KMS-11 (cell line): Measurements from ENCODE around the gene SRGAP1.

ENCODE experiments used
- H2AFZ ChIP-seq: fragments of 200-600 bp; sonication (generic); 2 replicates; pipeline ENCODE4 v1.6.1; 2016; ENCODE audit warnings: antibody characterized with exemption, mixed run types, low read depth
- H3K27ac ChIP-seq: fragments of 200-600 bp; sonication (generic); 2 replicates; pipeline ENCODE4 v1.6.1; 2016; ENCODE audit warnings: mild to moderate bottlenecking, mixed run types
- H3K27me3 ChIP-seq: fragments of 200-600 bp; sonication (generic); 2 replicates; pipeline ENCODE4 v1.6.1; 2017; ENCODE audit warnings: mild to moderate bottlenecking, low read depth, mixed run types, moderate library complexity; ENCODE audit not compliant: insufficient read depth
- H3K36me3 ChIP-seq: fragments of 200-600 bp; sonication (generic); 2 replicates; pipeline ENCODE4 v1.6.1; 2017; ENCODE audit warnings: mild to moderate bottlenecking, mixed run types; ENCODE audit not compliant: insufficient read depth
- H3K4me1 ChIP-seq: fragments of 200-600 bp; sonication (generic); 2 replicates; pipeline ENCODE4 v1.6.1; 2016; ENCODE audit warnings: mild to moderate bottlenecking, low read depth, mixed run types; ENCODE audit not compliant: poor library complexity, severe bottlenecking
- H3K4me2 ChIP-seq: fragments of 200-600 bp; sonication (generic); 2 replicates; pipeline ENCODE4 v1.7.0; 2016; ENCODE audit warnings: mild to moderate bottlenecking, mixed run types
- H3K4me3 ChIP-seq: fragments of 200-600 bp; sonication (generic); IDR thresholded peaks from 2 replicates; pipeline ENCODE4 v1.6.1; 2017; ENCODE audit warnings: low read depth, low read length, mixed read lengths; ENCODE audit not compliant: insufficient read depth
- H3K79me2 ChIP-seq: fragments of 200-600 bp; sonication (generic); 2 replicates; pipeline ENCODE4 v1.6.1; 2016; ENCODE audit warnings: low read depth, mixed run types; ENCODE audit not compliant: insufficient read depth
- H3K9ac ChIP-seq: fragments of 200-600 bp; sonication (generic); 2 replicates; pipeline ENCODE4 v1.6.1; 2016; ENCODE audit warnings: mild to moderate bottlenecking, mixed run types
- H4K20me1 ChIP-seq: fragments of 200-600 bp; sonication (generic); 2 replicates; pipeline ENCODE4 v1.6.1; 2016; ENCODE audit warnings: mild to moderate bottlenecking, mixed run types; ENCODE audit not compliant: insufficient read depth
- CTCF ChIP-seq: fragments of 200-600 bp; sonication (generic); conservative IDR thresholded peaks from 2 replicates; pipeline ENCODE4 v1.6.1; 2017; ENCODE audit warnings: low read depth, mild to moderate bottlenecking, antibody characterized with exemption, low read length, moderate library complexity, mixed read lengths

Gene SRGAP1

GRCh38 chr12:63937378-63938316 is 93.1 kb downstream of the SRGAP1 start:
- Histone ChIP-seq H3K27ac (no peak overlapping the region), H3K4me2 (no peak overlapping the region), H3K36me3 (no peaks in the 10 kb centered on the region), H3K9ac (no peak overlapping the region), H2AFZ (no peak overlapping the region), H3K79me2 (no peaks in the 10 kb centered on the region), H4K20me1 (no peaks in the 10 kb centered on the region), H3K4me3 (no peak overlapping the region), H3K27me3 (no peaks in the 10 kb centered on the region), H3K4me1 (no peaks in the 10 kb centered on the region)
- no peak for TF ChIP-seq CTCF

GRCh38 chr12:63940310-63941005 is 96.0 kb downstream of the SRGAP1 start:
- H4K20me1 ChIP-seq = no peaks in the 10 kb centered on the region
- H3K27ac ChIP-seq = no peak overlapping the region
- no peak overlapping the region for H3K4me2 ChIP-seq
- no peaks in the 10 kb centered on the region for H3K36me3 ChIP-seq
- H3K4me1 ChIP-seq = no peaks in the 10 kb centered on the region
- no peak overlapping the region for H3K9ac ChIP-seq
- H3K79me2 ChIP-seq = no peaks in the 10 kb centered on the region
- no peaks in the 10 kb centered on the region for H3K27me3 ChIP-seq
- H2AFZ ChIP-seq = no peak overlapping the region
- H3K4me3 ChIP-seq = no peak overlapping the region
- TF ChIP-seq CTCF = no peak

- no peaks in the 10 kb centered on the region for H3K27me3 ChIP-seq
- no peak for TF ChIP-seq CTCF
- H3K27ac ChIP-seq = no peak overlapping the region
- H3K4me2 ChIP-seq = no peak overlapping the region
- H3K4me3 ChIP-seq = no peak overlapping the region
- no peak overlapping the region for H2AFZ ChIP-seq
- no peaks in the 10 kb centered on the region for H3K4me1 ChIP-seq
- H3K79me2 ChIP-seq = no peaks in the 10 kb centered on the region
- H4K20me1 ChIP-seq = no peaks in the 10 kb centered on the region
- no peaks in the 10 kb centered on the region for H3K36me3 ChIP-seq
- H3K9ac ChIP-seq = no peak overlapping the region
These were observed 96.8 kb downstream of the SRGAP1 start for GRCh38 chr12:63941166-63941800.

GRCh38 chr12:63941879-63942278 is 97.4 kb downstream of the SRGAP1 start:
- no peaks in the 10 kb centered on the region for H3K79me2 ChIP-seq

More at GRCh38 chr12:63941879-63942278, 97.4 kb downstream of the SRGAP1 start:
- H4K20me1 ChIP-seq = no peaks in the 10 kb centered on the region
- no peak for TF ChIP-seq CTCF
- H3K36me3 ChIP-seq = no peaks in the 10 kb centered on the region
- H3K4me1 ChIP-seq = no peaks in the 10 kb centered on the region
- no peak overlapping the region for H3K4me2 ChIP-seq
- H3K27ac ChIP-seq = no peak overlapping the region
- H3K4me3 ChIP-seq = no peak overlapping the region
- no peak overlapping the region for H2AFZ ChIP-seq
- no peak overlapping the region for H3K9ac ChIP-seq
- no peaks in the 10 kb centered on the region for H3K27me3 ChIP-seq
